HepG2 (cell line): ENCODE data around the gene LRP1B. TPM values are rescaled to one million over a fixed set of nuclear protein-coding genes. Genes with fewer than 3 reads are reported as not detected.

Source experiments
- ATAC-seq: fragments of 200-7000 bp; cut with Tn5 transposase; 3 replicates; pipeline ENCODE4 v1.9.1; 2020; ENCODE audit warnings: mild to moderate bottlenecking, moderate library complexity
- BruUV-seq: library from RNA; stranded (reverse); fragments of 400-500 nt; replicated peaks from 2 replicates; lab custom pipeline; 2021; lab: Mats Ljungman, UMichigan
- CTCF ChIA-PET: fragments of 300-600 bp; formaldehyde crosslinking; extraction: SDS; loops from one replicate; lab custom pipeline; 2021; ENCODE audit warnings: low total read pairs, inconsistent platforms, low intra/inter-chr PET ratio; lab: Yijun Ruan, JAX
- POLR2A ChIA-PET: fragments of 350-600 bp; sonication (Branson Sonifier 250); formaldehyde crosslinking; loops from one replicate; lab custom pipeline; 2020; ENCODE audit warnings: antibody characterized with exemption, inconsistent platforms; lab: Yijun Ruan, JAX
- DNase-seq: peaks from one replicate; pipeline ENCODE4 v3.0.0-alpha.2; 2015; ENCODE audit warnings: low spot score
- FAIRE-seq: peaks from 3 replicates; lab custom pipeline; 2011; peaks lifted over from hg19 to GRCh38; lab: Jason Lieb, UNC
- H2AFZ ChIP-seq: one replicate; pipeline ENCODE4 v1.6.1; 2011; ENCODE audit warnings: low read length, inconsistent platforms
- H3K27ac ChIP-seq: fragments of 300-600 bp; 3 replicates; pipeline ENCODE4 v1.8.0; 2011; ENCODE audit warnings: mixed run types, mild to moderate bottlenecking, mixed read lengths, low read length, inconsistent platforms; ENCODE audit not compliant: insufficient read depth; ENCODE audit errors: extremely low read length
- H3K27me3 ChIP-seq, 2 experiments: fragments of 200-600 bp in 1 of 2; 2 replicates in 1 of 2; 3 replicates in 1 of 2; pipeline versions ENCODE4 v1.6.0 to v1.8.0; 2011; ENCODE audit warnings: low read length in 2 of 2, mild to moderate bottlenecking in 2 of 2, moderate library complexity in 2 of 2, inconsistent platforms in 1 of 2; ENCODE audit not compliant: insufficient read depth in 2 of 2, control insufficient read depth in 1 of 2
- H3K36me3 ChIP-seq, 2 experiments: fragments of 200-600 bp in 1 of 2; replicated peaks in 1 of 2; 2 replicates in 1 of 2; 3 replicates in 1 of 2; pipeline versions ENCODE4 v1.5.1 to v1.8.0; 2011; ENCODE audit warnings: low read length in 2 of 2, inconsistent platforms in 1 of 2; ENCODE audit not compliant: insufficient read depth in 2 of 2, control insufficient read depth in 1 of 2
- H3K4me1 ChIP-seq: 2 replicates; pipeline ENCODE4 v1.5.1; 2012; ENCODE audit warnings: low read length, inconsistent platforms; ENCODE audit not compliant: insufficient read depth
- H3K4me2 ChIP-seq: 2 replicates; pipeline ENCODE4 v1.6.0; 2011; ENCODE audit warnings: low read depth, low read length, inconsistent platforms
- H3K4me3 ChIP-seq, 3 experiments: fragments of 200-600 bp in 1 of 3; sonication (generic), shearing (Covaris generic) in 1 of 3; replicated peaks in 1 of 3; 2 replicates each; pipeline ENCODE4 v1.5.1; 2011 to 2016; ENCODE audit warnings: low read length in 3 of 3, inconsistent platforms in 2 of 3, low read depth in 2 of 3, mild to moderate bottlenecking in 2 of 3, control low read depth in 1 of 3, mixed read lengths in 1 of 3; ENCODE audit not compliant: insufficient read depth in 1 of 3
- H3K79me2 ChIP-seq: one replicate; pipeline ENCODE4 v1.6.1; 2011; ENCODE audit warnings: low read length, inconsistent platforms; ENCODE audit not compliant: insufficient read depth
- H3K9ac ChIP-seq: 2 replicates; pipeline ENCODE4 v1.6.0; 2011; ENCODE audit warnings: mild to moderate bottlenecking, low read depth, low read length, inconsistent platforms; ENCODE audit not compliant: insufficient read depth
- H3K9me3 ChIP-seq: 2 replicates; pipeline ENCODE4 v1.5.1; 2012; ENCODE audit warnings: mild to moderate bottlenecking, low read length
- H4K20me1 ChIP-seq: 2 replicates; pipeline ENCODE4 v1.6.0; 2011; ENCODE audit warnings: inconsistent platforms, mild to moderate bottlenecking, low read length, moderate library complexity; ENCODE audit not compliant: insufficient read depth
- AHR ChIP-seq: IDR thresholded peaks from 2 replicates; pipeline ENCODE4 v1.6.1; 2018; ENCODE audit warnings: missing genetic modification reagents, missing compliant biosample characterization
- CSRNP2 ChIP-seq: sonication (generic); formaldehyde crosslinking; conservative IDR thresholded peaks from 2 replicates; pipeline ENCODE4 v1.8.0; 2022; ENCODE audit warnings: low read depth, missing genetic modification reagents
- EEA1 ChIP-seq: sonication (generic); formaldehyde crosslinking; IDR thresholded peaks from 2 replicates; pipeline ENCODE4 v1.5.1; 2020; ENCODE audit warnings: mild to moderate bottlenecking, missing genetic modification reagents, borderline replicate concordance
- ERF ChIP-seq: IDR thresholded peaks from 2 replicates; pipeline ENCODE4 v1.6.1; 2018; ENCODE audit warnings: missing biosample characterization, missing genetic modification reagents
- GZF1 ChIP-seq: sonication (generic); formaldehyde crosslinking; IDR thresholded peaks from 2 replicates; pipeline ENCODE4 v1.5.1; 2020; ENCODE audit warnings: mild to moderate bottlenecking, missing genetic modification reagents
- HCFC1 ChIP-seq: fragments of 150-350 bp; IDR thresholded peaks from 2 replicates; pipeline ENCODE4 v1.6.1; 2014; ENCODE audit warnings: low read depth, low read length
- JUN ChIP-seq: sonication (generic); formaldehyde crosslinking; IDR thresholded peaks from 2 replicates; pipeline ENCODE4 v1.4.0; 2020; ENCODE audit warnings: mild to moderate bottlenecking, missing genetic modification reagents
- JUND ChIP-seq: sonication (generic); formaldehyde crosslinking; IDR thresholded peaks from 2 replicates; pipeline ENCODE4 v1.8.0; 2022; ENCODE audit warnings: mild to moderate bottlenecking, missing genetic modification reagents
- MAFK ChIP-seq, 2 experiments: IDR thresholded peaks in 1 of 2; conservative IDR thresholded peaks in 1 of 2; 2 replicates each; pipeline ENCODE4 v1.6.1; 2011; ENCODE audit warnings: improper control_type of control experiment in 2 of 2, low read length in 2 of 2
- MED1 ChIP-seq: sonication (generic); formaldehyde crosslinking; IDR thresholded peaks from 2 replicates; pipeline ENCODE4 v1.4.0; 2020; ENCODE audit warnings: missing genetic modification reagents
- RFX3 ChIP-seq: IDR thresholded peaks from 2 replicates; pipeline ENCODE4 v1.6.1; 2016; ENCODE audit warnings: missing biosample characterization, missing genetic modification reagents
- ZC3H13 ChIP-seq: sonication (generic); formaldehyde crosslinking; IDR thresholded peaks from 2 replicates; pipeline ENCODE4 v1.8.1; 2023; ENCODE audit warnings: mild to moderate bottlenecking, missing genetic modification reagents, moderate library complexity
- ZKSCAN8 ChIP-seq: IDR thresholded peaks from 2 replicates; pipeline ENCODE4 v1.6.1; 2016; ENCODE audit warnings: borderline replicate concordance, missing genetic modification reagents, missing compliant biosample characterization
- ZMAT3 ChIP-seq: sonication (generic); formaldehyde crosslinking; conservative IDR thresholded peaks from 2 replicates; pipeline ENCODE4 v1.7.0; 2021; ENCODE audit warnings: missing genetic modification reagents
- ZNF24 ChIP-seq: fragments of 450-650 bp; IDR thresholded peaks from 2 replicates; pipeline ENCODE4 v1.6.1; 2017; ENCODE audit warnings: antibody characterized with exemption, mild to moderate bottlenecking
- ZNF652 ChIP-seq: IDR thresholded peaks from 2 replicates; pipeline ENCODE4 v1.6.1; 2016; ENCODE audit warnings: low read depth, borderline replicate concordance
- ZNF709 ChIP-seq: sonication (generic); formaldehyde crosslinking; IDR thresholded peaks from 2 replicates; pipeline ENCODE4 v1.5.0; 2020; ENCODE audit warnings: mild to moderate bottlenecking, missing genetic modification reagents
- ZNF780A ChIP-seq: sonication (generic); formaldehyde crosslinking; IDR thresholded peaks from 2 replicates; pipeline ENCODE4 v1.8.0; 2022; ENCODE audit warnings: mild to moderate bottlenecking, missing genetic modification reagents, moderate library complexity
- ZNF788 ChIP-seq: sonication (generic); formaldehyde crosslinking; IDR thresholded peaks from 2 replicates; pipeline ENCODE4 v1.5.0; 2020; ENCODE audit warnings: mild to moderate bottlenecking, missing genetic modification reagents, borderline replicate concordance
- ZNF883 ChIP-seq: sonication (generic); formaldehyde crosslinking; IDR thresholded peaks from 2 replicates; pipeline ENCODE4 v1.5.1; 2020; ENCODE audit warnings: mild to moderate bottlenecking, missing genetic modification reagents; ENCODE audit errors: not compliant biosample characterization
- WGBS: methylation state at CpG from one replicate; pipeline ENCODE4 v1.1.6; 2017; ENCODE audit warnings: low lambda C conversion rate; 5-methylcytosine and 5-hydroxymethylcytosine counted together
- in situ Hi-C: cut with HindIII; loops from 2 replicates; pipeline ENCODE4 v1.10.0; 2017; ENCODE audit warnings: low pct_unique_long_range_greater_than_20kb; ENCODE audit not compliant: extremely low pct_ligation_motif_present
- intact Hi-C: fragments of 100-400 bp; cut with micrococcal nuclease; formaldehyde crosslinking; loops from one replicate; pipeline ENCODE4 v1.10.0; 2022; ENCODE audit not compliant: unreplicated experiment
- polyA plus RNA-seq, 8 experiments: library from polyadenylated mRNA; depleted of rRNA in 3 of 8; stranded (reverse) in 7 of 8; unstranded in 1 of 8; fragments of >200 nt; fragmentation: Illumina TruSeq in 4 of 8; extraction: Trizol in 4 of 8; gene quantifications; 2 replicates each; pipeline versions ENCODE4 v1.2.1 to v1.2.3, GENCODE V29; 2011 to 2016; ENCODE audit warnings: low read depth in 4 of 8, missing spikeins in 1 of 8, mixed read lengths in 1 of 8; ENCODE audit not compliant: insufficient read depth in 1 of 8
- total RNA-seq, 5 experiments: library from RNA; depleted of rRNA; stranded (reverse); fragments of >200 nt; fragmentation: Illumina TruSeq; extraction: Trizol; gene quantifications; 2 replicates each; pipeline ENCODE4 v1.2.3, GENCODE V29; 2016; ENCODE audit warnings: low read depth in 1 of 5

The LRP1B gene
- total and polyA plus RNA-seq, 2 of the 13 experiments (the other 11 are each of a cell fraction or from before 2014, with no cell fraction given), result 0.04 TPM; not detected in 1

DNA sequence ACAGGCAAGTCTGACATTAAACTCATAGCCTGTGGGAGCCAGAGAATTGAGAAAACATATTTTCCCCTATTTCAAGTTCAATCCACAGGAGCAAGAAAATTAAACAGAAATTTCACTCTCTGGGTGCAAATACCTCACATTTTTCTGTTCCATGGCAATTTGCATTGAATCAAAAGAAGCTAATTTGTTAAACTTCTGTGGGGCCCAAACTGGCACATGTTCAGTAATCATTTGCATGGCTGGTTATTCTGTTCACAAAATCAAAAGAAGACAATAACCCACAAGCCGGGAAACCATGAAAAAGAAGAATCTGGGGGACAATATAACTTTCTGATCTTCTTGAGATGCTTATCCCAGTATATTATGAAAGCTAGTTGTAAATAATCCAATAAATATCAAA, 363.1 kb downstream of the LRP1B start (continued):
- TF ChIP-seq JUN (CRISPR knock-in tag) (no peak), ZNF780A (CRISPR knock-in tag) (no peak), ZNF709 (CRISPR knock-in tag) (no peak), AHR (no peak), ERF (CRISPR knock-in tag) (no peak), ZNF788 (CRISPR knock-in tag) (no peak)

- H3K9ac ChIP-seq, result no peak overlapping the region
- in situ Hi-C loops, result no loop called here
- TF ChIP-seq MAFK (conservative IDR thresholded peaks at IDR 0.05 in 1 of 2, IDR thresholded peaks at IDR 0.05 in 1 of 2; ENCODE audit: low read length in 2 of 2) (0 out of 4 replicates have a peak, but pooled peaks of 1 of the 2 experiments have one; percentile 11), JUND (no peak)
- TF ChIP-seq, all 625 proteins: peak for 1
- H3K27ac ChIP-seq, result no peak overlapping the region
- no peak overlapping the region for H3K4me2 ChIP-seq
- FAIRE-seq (no peak), ATAC-seq (no peak), DNase-seq (no peak)
- no peak overlapping the region for H3K4me3 ChIP-seq
- H4K20me1 ChIP-seq, result no peaks in the 10 kb centered on the region
- WGBS, result 2% methylated on average over 2 of the region's 2 CpGs
- H3K36me3 ChIP-seq, result no peaks in the 10 kb centered on the region
- H2AFZ ChIP-seq, result no peak overlapping the region
- no peaks in the 10 kb centered on the region for H3K4me1 ChIP-seq
- H3K9me3 ChIP-seq, result no peaks in the 10 kb centered on the region
- intact Hi-C loops, result no loop called here
- no peaks in the 10 kb centered on the region for H3K79me2 ChIP-seq
- H3K27me3 ChIP-seq, result no peaks in the 10 kb centered on the region
- ChIA-PET POLR2A (no interaction called here), CTCF (no interaction called here)
- no TSS peak for BruUV-seq
Measured at GRCh38 chr2:141767051-141767450, 363.8 kb downstream of the LRP1B start.

GRCh38 chr2:141766225-141766624, 364.6 kb downstream of the LRP1B start:
- DNase-seq (no peak), FAIRE-seq (no peak), ATAC-seq (no peak)
- H3K4me1 ChIP-seq, result no peaks in the 10 kb centered on the region
- intact Hi-C loops, result no loop called here
- ChIA-PET POLR2A (no interaction called here), CTCF (no interaction called here)
- H2AFZ ChIP-seq, result no peak overlapping the region
- 0% methylated on average over 2 of the region's 2 CpGs for WGBS
- no peak overlapping the region for H3K4me3 ChIP-seq
- no peaks in the 10 kb centered on the region for H3K36me3 ChIP-seq
- H3K9me3 ChIP-seq, result no peaks in the 10 kb centered on the region
- no peaks in the 10 kb centered on the region for H3K79me2 ChIP-seq
- H3K27me3 ChIP-seq, result no peaks in the 10 kb centered on the region
- no peak overlapping the region for H3K4me2 ChIP-seq
- in situ Hi-C loops, result no loop called here
- no peak overlapping the region for H3K9ac ChIP-seq
- no peaks in the 10 kb centered on the region for H4K20me1 ChIP-seq
- BruUV-seq, result no TSS peak
- no peak overlapping the region for H3K27ac ChIP-seq
- TF ChIP-seq EEA1, result no peak
- no peak for TF ChIP-seq ZNF652
- no peak for TF ChIP-seq ZKSCAN8 (CRISPR knock-in tag)
- no peak for TF ChIP-seq ZNF883 (CRISPR knock-in tag)
- TF ChIP-seq ZMAT3 (CRISPR knock-in tag), result no peak
- TF ChIP-seq CSRNP2 (CRISPR knock-in tag), result no peak
- no peak for TF ChIP-seq ZC3H13 (CRISPR knock-in tag)
- no peak for TF ChIP-seq RFX3 (CRISPR knock-in tag)
- no peak for TF ChIP-seq GZF1 (CRISPR knock-in tag)
- no peak for TF ChIP-seq MED1
- TF ChIP-seq HCFC1, result no peak
- no peak for TF ChIP-seq ZNF24
